ENCODE measurements around the gene HNRNPLL.
A peak's percentile ranks its signal among the peaks of the same experiment; 100 is the strongest.
"Not testable (repeated sequence)": the region's sequence is repeated elsewhere in the genome, so short reads cannot be mapped to it uniquely, and the experiment has no call there.

Gene HNRNPLL

DNA sequence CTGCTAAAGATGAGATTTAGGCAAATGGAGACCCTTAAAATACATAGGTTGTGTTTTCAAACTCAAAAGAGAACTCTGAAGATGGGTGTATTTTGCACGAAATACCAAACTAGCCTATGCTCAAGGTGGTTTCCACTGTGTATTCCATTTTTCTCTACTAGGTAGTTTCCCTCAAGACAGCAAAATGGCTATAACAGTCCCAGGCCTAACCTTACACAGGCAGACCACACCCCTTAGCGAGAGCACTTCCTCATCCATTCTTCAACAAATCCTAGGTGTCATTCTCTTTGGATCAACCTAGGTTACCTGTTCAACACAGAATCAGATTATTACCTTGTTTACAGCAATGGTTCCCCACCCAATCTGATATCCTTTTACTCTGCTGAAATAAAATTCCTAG, 42.6 kb downstream of the HNRNPLL start:
- in situ Hi-C loops (cut with MboI; ENCODE audit: low pct_unique_long_range_greater_than_20kb, low sequenced_read_pairs): no loop called here
- DNase-seq: no peak

DNA sequence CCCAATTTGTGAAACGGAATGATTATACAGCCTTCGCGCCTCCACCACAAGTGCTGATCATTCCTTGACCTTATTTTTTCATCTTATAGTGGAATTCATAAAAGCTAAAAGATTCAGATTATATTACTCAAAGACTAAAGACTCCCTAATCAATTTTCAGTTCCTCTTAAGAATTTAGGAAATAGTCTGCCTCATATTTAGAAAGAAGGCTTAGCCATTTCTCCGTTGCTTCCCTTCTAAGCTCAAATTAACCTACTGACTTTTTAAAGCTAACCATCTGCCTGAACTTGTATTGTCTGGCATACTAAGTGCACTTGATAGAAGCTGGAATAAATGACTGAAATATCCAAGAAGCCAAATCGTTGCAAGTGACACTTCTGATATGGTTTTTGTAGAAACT, 44.7 kb downstream of the HNRNPLL start:
- in situ Hi-C loops (cut with MboI; ENCODE audit: low pct_unique_long_range_greater_than_20kb, low sequenced_read_pairs): no loop called here
- DNase-seq: no peak

DNA sequence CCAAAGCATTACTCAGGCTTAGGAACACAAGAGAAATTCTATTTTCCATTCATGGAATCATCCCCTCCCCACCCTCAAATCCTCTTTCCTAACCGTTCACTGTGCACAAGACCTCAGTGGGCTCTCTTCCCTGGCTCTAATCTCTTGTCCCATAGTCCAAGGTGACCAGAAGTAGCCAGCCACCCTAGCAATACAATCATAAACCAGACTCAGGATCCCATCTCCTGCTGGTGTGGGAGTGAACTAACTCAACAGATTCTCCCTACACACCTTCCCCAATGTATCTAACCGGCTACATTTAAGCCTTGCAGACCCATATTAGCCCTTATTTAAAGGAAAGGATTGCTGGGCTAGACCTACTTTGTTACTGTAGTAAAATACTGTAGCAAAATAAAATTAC, 45.5 kb downstream of the HNRNPLL start:
- no peak for DNase-seq
- in situ Hi-C loops (cut with MboI; ENCODE audit: low pct_unique_long_range_greater_than_20kb, low sequenced_read_pairs): no loop called here

DNA sequence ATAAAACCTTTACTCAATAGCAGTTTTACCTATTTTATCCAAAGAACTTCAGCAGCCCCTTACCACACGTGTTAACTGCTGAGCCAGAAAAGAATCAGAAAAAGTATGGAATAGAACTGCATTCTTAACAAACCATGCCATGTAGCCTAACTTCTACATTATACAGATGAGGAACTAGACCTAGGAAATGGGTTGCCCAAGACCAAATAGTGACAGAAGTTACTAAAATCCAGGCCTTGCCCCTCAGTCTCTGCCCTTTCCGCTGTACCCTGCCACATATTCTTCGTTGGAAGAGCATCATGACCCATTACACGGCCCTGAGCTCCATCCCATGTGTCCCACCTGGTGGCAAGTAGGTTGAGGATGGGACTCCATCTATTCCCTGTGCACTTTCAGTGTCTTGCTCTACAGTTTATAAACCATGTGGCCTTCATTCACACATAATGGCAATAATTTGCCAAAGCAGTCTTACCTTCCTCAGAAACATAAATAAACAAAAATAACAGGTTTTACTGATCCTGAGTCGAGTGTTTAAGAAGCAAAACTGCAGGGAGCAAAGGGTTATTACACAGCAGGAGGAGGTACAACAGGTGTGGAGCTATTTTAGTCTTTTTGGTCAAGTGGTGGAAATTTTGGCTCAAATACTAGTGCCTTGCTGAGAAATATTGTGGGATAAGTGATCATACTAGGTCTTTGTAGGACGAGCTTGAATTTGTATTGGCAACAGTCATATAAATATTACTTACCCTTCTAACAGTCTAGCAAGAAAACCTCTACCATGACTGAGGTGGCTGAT, 46.5 kb downstream of the HNRNPLL start:
- no peak for DNase-seq
- in situ Hi-C loops (cut with MboI; ENCODE audit: low pct_unique_long_range_greater_than_20kb, low sequenced_read_pairs): no loop called here

DNA sequence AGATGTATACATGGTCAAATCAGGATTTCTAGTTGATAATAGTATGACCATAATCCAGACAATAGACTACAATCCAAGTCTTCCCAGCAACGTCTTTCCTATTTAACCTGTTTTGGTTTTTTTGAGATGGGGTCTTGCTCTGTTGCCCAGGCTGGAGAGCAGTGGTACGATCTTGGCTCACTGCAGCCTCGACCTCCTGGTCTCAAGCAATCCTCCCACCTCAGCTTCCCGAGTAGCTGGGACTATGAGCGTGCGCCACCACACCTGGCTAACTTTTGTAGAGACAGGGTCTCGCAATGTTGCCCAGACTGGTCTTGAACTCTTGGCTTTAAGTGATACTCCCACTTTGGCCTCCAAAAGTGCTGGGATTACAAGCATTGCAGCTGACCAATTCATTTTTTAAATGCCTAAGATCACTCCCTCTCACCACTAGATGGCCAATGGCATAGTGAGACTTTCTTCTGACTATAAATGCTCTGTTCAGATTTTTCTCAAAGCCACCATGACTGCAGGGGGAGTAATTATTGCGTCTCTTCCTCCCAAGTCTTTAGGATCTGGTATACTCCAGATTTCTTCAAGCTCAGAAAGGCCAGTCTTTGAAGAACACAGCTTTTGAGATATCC, 47.6 kb downstream of the HNRNPLL start:
- in situ Hi-C loops (cut with MboI; ENCODE audit: low pct_unique_long_range_greater_than_20kb, low sequenced_read_pairs): no loop called here
- peak; percentile 23 for DNase-seq

DNA sequence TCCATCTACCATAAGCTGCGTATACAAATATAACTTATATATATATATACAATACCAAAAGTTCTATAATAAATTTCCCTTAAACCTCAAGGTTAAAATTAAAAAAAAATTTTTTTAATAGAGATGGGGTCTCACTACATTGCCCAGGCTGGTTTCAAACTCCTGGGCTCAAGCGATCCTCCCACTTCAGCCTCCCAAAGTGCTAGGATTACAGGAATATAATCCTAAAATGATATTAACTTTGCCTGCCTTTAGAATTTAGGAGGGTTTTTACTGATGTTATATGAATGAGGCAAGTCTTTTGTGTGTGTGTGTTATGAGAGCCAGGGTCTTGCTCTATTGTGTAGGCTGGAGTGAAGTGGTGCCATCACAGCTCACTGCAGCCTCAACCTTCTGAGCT, 49.2 kb downstream of the HNRNPLL start:
- in situ Hi-C loops (cut with MboI; ENCODE audit: low pct_unique_long_range_greater_than_20kb, low sequenced_read_pairs): no loop called here

DNA sequence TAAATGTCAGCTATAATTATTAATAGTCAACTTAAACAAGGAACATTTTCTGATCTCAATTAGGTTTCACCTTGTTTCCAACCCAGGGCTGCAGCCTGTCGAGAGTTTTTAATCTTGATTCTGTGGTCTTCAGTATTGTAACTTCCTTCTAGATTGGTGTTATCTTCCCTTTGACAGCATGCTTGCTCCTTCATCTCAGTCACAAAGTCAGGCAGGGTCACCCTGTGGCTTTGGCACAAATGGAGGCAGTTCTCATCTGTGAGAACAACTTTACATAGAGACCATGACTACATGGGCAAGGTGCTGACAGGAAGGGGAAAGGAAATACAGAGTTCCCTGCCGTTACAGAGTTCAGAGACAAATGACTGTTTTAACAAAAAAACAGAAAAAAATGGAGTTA, 50.5 kb downstream of the HNRNPLL start:
- in situ Hi-C loops (cut with MboI; ENCODE audit: low pct_unique_long_range_greater_than_20kb, low sequenced_read_pairs): no loop called here
- DNase-seq: peak; percentile 39

More for the DNA sequence above, 49.2 kb downstream of the HNRNPLL start:
- no peak for DNase-seq

DNA sequence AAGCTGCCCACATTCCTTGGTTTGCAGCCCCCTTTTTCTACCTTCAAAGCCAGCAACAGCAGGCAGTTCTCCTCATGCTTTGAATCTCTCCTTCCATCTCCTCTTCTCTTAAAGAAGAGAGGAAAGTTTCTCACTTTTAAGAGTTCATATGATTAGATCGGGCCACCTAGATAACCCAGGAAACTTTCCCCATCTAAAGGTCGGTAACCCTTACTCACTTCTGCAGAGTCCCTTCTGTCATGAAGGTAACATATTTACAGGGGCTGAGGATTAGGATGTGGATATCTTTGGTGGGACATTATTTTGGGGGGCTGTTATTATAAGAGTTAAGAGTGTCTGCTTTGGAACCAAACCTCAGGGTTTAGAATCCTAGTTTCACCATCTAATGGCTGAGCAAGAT, 51.0 kb downstream of the HNRNPLL start:
- DNase-seq: no peak
- in situ Hi-C loops (cut with MboI; ENCODE audit: low pct_unique_long_range_greater_than_20kb, low sequenced_read_pairs): no loop called here

DNA sequence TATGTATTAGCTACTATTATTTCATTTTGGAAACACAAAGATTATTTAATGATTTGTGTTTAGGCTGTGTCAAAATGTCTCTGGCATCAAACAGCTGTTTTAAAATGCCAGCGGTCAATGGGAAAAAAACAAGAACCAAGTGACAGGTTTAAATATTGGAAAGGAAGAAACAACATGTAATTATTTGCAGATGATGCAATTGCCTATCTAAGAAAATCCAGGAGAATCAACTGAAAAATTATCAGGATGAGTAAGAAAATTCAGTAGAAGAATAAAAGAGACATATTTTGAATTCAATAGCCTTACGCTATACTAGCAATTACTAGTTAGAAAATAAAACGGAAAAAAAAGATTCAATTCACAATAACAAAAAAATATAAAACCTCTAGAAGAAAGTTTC, 51.6 kb downstream of the HNRNPLL start:
- in situ Hi-C loops (cut with MboI; ENCODE audit: low pct_unique_long_range_greater_than_20kb, low sequenced_read_pairs): no loop called here
- DNase-seq: no peak

DNA sequence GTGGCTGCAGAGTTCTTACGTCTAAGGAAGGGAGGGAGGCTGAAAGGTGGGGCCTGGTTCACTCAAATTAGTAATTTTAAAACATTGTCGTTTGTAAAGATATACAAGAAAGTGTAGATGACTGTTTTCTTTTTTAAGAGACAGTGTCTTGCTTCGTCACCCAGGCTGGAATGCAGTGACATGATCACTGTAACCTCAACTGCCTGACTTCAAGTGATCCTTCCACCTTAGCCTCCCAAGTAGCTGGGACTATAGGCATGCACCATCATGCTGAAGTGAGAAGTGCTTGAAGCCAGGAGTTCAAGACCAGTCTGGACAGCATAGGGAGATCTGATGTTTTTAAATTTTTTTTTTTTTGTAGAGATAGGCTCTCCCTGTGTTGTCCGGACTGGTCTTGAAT, 52.9 kb downstream of the HNRNPLL start:
- DNase-seq: no peak
- in situ Hi-C loops (cut with MboI; ENCODE audit: low pct_unique_long_range_greater_than_20kb, low sequenced_read_pairs): no loop called here

DNA sequence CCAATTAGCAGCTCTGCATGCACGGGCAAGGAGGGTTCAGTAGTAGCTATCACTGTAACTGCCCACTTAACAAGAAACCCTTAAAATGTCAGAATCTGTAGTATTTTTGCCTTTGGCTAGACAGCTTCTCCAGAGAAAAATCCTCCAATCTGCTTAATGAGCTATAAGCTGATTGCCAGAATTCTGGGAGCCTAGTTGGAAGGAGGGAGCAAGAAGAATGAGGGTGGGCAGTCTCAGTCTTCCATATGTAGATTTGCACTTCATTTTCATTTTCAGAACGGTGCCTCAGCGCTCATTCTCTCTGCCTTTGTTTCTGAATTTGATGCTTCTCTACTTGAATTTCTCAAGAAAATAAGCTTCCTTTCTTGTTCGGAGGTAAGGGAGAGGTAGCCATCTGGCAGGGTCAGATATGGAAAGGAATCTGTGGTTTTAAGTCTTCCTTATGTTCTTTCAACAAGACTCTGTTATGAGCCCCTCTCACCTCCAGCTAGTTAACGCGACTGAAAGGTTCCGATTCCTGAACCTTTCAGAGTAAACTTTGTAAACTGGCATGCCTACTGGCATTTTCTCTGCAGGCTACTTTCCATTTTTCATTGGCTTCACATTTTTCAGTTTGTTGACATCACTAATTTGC, 53.5 kb downstream of the HNRNPLL start:
- in situ Hi-C loops (cut with MboI; ENCODE audit: low pct_unique_long_range_greater_than_20kb, low sequenced_read_pairs): no loop called here

DNA sequence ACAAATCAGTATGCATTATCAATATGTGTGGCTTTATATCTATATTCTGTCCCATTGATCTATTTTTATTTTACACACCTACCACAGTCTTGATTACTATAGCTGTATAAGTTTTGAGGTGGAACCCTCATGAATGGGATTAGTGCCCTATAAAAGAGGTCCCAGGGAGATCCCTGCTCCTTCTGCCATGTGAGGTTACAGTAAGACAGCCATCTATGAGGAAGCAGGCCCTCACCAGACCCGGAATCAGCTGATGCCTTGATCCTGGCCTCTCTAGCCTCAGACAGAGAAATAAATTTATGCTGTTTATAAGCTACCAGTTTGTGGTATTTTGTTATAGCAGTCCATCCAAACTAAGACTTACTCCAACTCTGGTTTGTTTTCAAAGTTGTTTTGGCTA, 54.9 kb downstream of the HNRNPLL start:
- in situ Hi-C loops (cut with MboI; ENCODE audit: low pct_unique_long_range_greater_than_20kb, low sequenced_read_pairs): no loop called here
- DNase-seq: no peak

More for the DNA sequence above, 53.5 kb downstream of the HNRNPLL start:
- no peak for DNase-seq

DNA sequence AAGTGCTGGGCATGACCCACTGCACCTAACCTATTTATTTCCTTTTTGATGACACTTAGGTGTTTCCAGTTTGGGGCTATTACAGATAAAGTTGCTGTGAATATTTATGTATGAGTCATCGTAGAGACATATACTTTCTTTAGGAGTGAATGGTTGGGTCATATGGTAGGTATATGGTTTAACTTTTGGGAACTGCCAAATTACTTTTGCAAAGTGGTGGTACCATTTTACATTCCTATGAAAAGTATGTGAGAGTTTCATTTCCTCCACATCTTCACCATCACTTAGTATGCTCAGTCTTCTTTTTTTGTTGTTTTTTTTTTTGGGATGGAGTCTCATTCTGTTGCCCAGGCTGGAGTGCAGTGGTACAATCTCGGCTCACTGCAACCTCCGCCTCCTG, 56.1 kb downstream of the HNRNPLL start:
- in situ Hi-C loops (cut with MboI; ENCODE audit: low pct_unique_long_range_greater_than_20kb, low sequenced_read_pairs): no loop called here
- DNase-seq: no peak

DNA sequence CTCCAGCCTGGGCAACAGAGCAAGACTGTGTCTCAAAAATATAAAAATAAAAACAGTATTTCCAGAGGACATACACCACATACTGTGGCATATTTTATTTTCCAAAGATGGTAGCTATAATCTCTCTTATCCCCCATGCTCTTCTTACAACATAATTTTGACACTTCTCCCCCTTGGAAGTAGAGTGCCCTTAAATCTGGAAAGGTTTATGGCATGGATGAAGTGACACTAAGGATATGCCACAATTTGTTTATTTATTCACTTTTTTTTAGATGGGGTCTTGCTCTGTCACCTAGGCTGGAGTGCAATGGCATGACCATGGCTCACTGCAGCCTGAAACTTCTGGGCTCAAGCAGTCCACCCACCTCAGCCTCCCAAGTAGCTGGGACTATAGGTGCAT, 56.7 kb downstream of the HNRNPLL start:
- DNase-seq: no peak
- in situ Hi-C loops (cut with MboI; ENCODE audit: low pct_unique_long_range_greater_than_20kb, low sequenced_read_pairs): no loop called here

DNA sequence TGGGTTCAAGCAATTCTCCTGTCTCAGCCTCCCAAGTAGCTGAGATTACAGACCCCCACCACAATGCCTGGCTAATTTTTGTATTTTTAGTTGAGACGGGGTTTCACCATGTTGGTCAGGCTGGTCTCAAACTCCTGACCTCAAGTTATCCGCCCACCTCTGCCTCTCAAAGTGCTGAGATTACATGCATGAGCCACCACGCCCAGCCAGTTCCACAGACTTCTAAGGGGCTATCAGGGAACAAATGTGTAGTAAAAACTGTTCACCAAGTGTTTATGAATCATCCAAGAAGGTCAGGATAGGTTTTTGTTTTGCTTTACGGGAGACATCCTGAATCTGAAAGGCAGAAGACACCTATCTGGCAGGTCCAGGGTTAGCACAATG, 60.5 kb downstream of the HNRNPLL start:
- in situ Hi-C loops (cut with MboI; ENCODE audit: low pct_unique_long_range_greater_than_20kb, low sequenced_read_pairs); DNase-seq: not testable (repeated sequence)

DNA sequence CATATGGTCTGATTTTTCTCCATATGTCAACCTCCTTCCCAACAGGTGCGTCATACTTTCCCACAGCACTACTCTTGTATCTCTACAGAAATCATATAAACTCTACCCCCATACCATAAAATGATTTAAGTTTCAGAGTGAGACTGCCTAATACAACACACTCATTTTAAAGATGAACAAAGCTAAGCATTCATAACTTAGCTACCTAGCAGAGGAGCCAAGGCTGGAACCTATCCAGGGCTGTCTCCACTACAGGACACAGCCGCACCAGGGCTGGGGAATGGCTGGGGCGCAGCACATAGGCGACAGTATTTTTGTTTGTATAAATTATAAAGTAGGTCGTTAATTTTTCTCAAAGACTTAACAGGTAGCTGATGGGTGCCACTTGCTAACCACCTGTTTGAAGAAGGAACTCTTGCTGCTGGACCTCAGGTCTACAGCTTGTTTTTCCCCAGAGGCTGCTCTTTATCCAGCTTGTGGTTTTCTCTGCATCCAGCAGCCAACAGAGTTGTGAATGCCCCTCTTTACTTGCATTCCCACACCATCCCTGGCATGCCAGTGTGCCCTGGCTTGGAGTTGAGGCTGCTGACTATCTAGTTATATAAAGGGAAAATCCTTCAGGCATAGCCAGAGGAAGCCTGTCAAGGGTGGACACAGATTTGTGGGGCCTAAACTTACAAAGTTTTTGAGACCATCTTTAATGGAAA, 62.0 kb downstream of the HNRNPLL start:
- no peak for DNase-seq
- in situ Hi-C loops (cut with MboI; ENCODE audit: low pct_unique_long_range_greater_than_20kb, low sequenced_read_pairs): no loop called here

DNA sequence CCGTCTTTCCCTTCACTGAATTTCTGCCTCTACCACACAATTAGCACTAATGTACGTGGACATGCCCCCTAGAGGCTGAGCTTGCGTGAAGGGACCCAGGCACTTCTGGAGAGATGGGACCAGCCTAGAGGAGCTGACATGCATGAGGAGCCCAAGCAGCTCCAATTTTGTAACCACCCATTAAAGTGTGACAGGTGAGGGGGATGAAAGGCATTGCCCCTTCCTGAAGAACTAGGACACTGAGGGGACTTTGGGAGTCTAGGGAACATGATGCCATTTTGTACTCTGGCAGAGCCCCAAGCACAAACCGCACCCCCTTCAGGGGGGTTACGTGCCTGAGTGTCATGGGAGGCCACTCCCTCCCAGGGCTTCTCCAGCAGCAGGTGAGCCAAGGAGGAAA, 63.6 kb downstream of the HNRNPLL start:
- no peak for DNase-seq
- in situ Hi-C loops (cut with MboI; ENCODE audit: low pct_unique_long_range_greater_than_20kb, low sequenced_read_pairs): no loop called here

DNA sequence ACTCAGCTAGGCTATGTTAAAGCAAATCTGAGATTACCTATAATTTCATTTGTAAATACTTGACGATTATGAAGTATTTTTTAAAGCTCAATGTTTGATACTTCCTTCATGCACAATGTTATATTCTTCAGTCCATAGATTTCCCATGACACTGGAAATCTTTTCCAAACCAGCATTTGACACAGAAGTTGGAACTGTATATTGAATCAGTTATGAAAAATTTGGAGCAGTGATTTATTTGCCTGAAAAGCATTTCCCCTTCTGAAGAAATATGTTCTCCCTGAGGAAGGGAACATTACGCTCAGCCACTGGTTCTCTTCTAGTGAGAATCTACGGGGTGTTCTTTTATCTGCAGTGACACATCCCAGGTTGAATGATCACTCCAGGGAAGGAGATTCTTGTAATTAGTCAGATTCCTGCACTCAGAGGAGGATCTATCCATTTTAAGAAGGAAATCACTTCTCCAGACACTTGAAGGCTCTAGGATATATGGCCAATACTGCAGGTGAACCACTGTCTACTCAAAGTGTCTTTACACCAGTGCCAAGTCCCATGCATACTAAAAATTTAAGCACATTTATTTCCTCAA, 64.7 kb downstream of the HNRNPLL start:
- in situ Hi-C loops (cut with MboI; ENCODE audit: low pct_unique_long_range_greater_than_20kb, low sequenced_read_pairs): no loop called here
- DNase-seq: no peak

DNA sequence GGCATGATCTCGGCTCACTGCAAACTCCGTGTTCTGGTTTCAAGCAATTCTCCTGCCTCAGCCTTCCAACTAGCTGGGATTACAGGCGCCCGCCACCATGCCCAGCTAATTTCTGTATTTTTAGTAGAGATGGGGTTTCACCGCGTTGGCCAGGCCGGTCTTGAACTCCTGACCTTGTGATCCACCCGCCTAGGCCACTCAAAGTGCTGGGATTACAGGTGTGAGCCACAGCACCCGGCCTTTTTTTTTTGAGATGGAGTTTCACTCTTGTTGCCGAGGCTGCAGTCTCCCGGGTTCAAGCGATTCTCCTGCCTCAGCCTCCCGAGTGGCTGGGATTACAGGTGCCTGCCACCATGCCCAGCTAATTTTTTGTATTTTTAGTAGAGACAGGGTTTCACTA, 65.4 kb downstream of the HNRNPLL start:
- in situ Hi-C loops (cut with MboI; ENCODE audit: low pct_unique_long_range_greater_than_20kb, low sequenced_read_pairs); DNase-seq: not testable (repeated sequence)

Measured in KBM-7 (cell line).